GM19463 (cell line): Measurements from ENCODE around the gene LIFR.
"Not testable (repeated sequence)": the region's sequence is repeated elsewhere in the genome, so short reads cannot be mapped to it uniquely, and the experiment has no call there.

Experiments used
- ATAC-seq: cut with Tn5 transposase; IDR thresholded peaks from one replicate; pipeline ENCODE4 v1.9.1; 2021; ENCODE audit warnings: mild to moderate bottlenecking, moderate library complexity; ENCODE audit not compliant: unreplicated experiment

The LIFR gene

DNA sequence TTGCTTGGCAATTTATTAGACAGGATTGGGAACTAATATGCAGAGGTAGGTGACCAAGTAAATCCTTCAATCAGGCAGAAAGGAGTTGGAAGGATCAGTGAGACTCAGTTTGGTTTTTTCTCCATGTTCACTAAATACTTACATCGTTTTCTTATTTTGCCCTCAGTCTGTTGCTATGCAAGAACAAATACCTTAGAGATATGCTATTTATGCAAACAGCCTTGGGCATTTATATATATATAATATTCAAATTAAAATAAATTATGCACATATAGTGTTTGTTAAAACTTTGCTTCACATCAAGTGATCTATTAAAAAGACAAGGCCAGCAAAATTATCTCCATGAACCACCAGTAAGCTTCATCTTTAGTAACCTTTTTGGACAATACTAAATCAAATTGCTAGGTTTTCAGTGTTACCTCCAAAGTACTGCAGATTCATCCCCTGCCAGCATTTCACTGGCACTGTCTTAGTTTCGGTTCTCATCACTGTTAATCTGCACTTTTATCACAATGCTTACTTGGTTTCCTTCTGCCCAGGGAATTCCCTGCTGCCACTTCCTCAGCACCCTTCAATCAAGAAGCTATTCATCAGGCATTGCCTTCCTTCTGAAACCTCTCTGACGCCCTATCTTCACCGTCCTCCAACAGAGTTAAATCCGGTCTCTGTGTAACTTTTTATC, 26.0 kb upstream of the LIFR start:
- no peak for ATAC-seq

DNA sequence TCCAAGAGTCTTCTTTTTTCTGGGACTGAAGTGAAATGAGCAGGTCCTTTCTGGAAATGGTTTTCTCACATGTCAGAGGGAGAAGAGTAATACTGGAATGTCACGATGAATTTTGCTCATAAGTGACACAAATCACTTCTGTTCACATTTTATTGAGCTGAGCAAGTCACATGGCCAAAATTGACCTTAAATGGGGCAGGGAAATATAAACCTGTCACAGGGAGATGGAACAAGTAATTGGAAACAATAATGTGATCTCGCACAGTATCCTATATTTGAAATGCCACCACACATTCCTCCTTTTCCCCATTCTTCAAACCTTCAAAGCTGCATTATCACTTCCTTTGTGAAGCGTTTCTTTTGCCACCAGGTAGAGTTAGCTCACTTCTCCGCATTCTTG, 25.2 kb upstream of the LIFR start:
- no peak for ATAC-seq

DNA sequence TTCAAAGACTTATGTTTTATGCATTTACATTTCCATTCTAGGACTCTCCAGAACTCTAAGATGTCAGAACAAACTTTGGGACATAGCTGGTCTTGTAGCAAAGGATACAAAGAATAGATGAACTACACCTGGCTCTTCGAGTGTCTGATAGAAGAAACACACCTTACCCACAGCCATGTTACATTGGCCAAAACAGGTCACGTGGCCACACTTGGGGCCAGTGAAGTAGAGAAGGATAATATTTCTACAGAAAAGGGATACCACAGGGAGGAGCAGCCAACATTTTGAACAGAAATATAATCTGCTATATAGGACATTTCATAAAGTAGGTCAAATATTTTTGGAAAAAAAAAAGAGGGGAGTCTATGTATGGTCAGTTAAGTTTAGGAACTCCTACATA, 22.7 kb upstream of the LIFR start:
- no peak for ATAC-seq

DNA sequence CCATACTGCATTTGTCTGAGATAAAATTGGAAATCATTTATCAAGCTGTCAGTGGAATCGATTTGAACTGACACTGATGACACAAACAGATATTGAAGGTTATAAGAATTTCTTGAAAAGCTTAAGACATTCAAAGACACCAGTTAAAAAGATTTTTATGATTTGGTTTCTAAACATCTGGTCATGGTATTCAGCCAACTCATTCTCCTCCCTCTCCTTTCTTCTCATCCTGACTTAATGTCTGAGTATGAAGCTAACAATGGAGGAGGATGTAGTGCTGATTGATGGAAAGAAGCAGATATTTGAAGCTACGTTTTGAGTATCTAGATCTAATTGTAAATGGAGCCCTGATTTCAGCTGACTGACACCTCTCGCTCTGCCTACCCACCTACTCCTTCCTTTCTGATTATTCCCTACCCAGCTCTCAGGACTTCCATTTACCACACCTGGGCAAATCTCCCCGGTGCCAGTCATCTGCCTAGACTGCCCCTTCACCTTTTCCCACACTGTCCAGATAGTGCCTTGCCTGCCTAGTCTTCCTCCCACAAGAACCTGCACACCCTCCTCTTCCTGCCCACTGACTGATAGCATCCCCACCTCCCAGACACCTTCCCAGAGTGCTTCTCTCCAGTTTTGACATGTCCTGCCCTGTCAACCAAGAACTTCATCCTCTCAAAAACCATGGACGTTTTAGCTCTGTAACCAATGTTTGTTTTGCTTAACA, 20.7 kb upstream of the LIFR start:
- no peak for ATAC-seq

DNA sequence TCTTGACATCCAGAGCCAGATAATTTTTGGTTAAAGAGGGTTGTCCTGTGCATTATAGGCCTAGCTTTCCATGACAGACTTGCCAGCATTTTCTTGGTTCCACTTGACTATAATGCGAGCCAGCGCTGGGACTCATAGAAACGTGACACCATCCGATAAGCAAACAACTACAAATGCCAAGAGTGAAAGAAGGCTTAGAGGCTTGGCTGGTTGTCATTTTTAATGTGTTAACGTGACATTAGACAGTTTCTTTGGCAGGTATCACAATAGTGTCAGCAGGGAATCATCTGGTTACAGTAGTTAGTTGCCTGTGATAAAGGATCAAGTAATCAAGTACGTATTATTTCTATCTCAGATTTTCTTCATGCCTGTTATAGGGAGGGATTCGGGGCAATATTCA, 20.0 kb upstream of the LIFR start:
- ATAC-seq: no peak

DNA sequence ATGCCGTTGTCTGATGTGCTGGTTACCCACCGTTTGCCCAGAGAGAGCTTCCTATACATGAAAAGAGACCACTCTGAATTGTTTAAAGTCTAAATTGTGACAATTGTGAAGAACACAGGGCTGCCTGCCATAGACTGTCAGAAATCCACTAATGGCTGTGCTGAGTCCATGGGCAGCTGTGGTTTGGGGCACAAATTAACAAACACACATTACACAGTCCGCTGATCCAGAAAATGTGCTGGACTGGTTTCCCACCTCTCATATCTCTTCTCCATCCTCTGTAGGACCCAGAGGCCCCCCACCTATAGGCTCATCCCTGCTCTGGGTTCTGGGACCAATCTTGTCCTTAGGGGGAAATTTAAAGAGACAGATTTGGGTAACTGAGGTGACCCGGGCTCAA, 19.0 kb upstream of the LIFR start:
- ATAC-seq: no peak

DNA sequence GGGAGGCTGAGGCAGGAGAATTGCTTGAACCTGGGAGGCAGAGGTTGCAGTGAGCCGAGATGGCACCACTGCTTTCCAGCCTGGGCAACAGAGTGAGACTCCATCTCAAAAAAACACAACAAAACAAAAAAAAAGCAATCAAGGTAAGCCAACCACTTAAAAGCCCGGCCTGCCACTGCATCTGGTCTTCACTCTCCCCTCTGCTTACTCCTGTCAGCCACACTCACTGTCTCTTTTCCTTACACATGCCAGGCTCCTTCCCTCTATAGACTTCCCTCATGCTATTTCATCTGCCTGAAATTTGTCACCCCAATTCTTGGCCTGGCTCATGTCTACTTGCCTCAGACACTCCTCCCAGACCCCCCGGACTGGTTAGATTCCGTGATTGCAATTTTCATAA, 17.6 kb upstream of the LIFR start:
- ATAC-seq: no peak

DNA sequence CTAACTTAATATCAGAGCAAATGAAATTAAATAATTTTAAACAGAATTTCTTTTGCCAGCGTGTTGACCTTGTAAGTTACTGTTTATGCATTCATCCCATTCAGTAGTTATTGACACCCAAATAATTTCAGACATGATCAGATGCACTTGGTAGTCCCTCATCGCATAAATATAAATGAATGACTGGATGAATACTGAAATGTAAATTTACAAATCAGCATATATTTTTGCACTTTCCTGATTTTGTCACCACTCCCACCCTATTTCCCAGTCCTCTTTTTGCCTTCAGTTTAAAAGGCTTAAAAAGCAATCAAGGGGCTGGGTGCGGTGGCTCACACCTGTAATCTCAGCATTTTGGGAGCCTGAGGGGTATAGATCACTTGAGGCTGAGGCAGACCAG, 17.1 kb upstream of the LIFR start:
- ATAC-seq: no peak

DNA sequence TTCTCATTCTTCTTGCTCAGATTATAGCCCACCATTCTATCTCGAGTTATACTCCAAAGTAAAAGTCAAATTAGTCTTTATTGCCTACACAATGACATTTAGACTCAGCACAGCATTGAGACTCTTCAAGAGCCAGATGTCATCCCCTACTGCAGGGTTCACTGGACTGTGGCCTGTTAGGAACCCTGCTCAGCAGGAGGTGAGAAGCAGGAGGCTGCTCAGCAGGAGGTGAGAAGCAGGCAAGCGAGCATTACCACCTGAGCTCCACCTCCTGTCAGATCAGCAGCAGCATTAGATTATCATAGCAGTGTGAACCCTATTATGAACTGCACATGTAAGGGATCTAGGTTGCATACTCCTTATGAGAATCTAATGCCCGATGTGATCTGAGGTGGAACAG, 12.7 kb upstream of the LIFR start:
- no peak for ATAC-seq

DNA sequence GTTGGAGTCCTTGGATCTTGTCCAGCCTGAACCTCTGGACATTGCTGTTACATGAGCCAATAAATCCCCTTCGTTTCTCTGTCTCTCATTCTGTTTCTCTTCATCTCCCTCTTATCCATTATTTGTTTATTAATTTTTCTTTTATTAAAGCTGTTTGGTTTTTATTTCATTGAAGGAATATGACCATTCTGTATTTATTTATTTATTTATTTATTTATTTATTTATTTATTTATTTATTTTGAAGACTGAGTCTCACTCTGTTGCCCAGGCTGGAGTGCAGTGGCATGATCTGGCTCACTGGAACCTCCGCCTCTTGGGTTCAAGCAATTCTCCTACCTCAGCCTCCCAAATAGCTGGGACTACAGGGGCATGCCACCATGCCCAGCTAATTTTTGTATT, 10.9 kb upstream of the LIFR start:
- not testable (repeated sequence) for ATAC-seq

DNA sequence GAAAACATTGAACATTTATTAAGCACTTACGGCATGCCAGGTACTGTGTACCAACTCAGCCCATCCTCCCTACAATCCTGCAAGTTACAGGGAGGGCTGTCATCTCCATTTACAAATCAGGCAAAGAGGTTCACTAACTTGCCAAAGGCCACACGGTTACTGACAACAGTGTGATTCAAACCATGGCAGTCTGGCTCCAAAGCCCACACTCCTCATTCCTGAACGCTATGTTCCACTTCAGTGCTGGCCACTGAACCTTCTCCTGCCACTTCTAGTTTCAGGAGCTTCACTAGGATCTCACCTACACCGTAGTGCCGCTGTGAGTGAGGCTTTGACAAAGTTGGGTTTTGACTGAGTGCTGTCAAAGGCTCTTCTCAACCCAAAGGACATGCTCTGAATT, 7.2 kb upstream of the LIFR start:
- no peak for ATAC-seq

DNA sequence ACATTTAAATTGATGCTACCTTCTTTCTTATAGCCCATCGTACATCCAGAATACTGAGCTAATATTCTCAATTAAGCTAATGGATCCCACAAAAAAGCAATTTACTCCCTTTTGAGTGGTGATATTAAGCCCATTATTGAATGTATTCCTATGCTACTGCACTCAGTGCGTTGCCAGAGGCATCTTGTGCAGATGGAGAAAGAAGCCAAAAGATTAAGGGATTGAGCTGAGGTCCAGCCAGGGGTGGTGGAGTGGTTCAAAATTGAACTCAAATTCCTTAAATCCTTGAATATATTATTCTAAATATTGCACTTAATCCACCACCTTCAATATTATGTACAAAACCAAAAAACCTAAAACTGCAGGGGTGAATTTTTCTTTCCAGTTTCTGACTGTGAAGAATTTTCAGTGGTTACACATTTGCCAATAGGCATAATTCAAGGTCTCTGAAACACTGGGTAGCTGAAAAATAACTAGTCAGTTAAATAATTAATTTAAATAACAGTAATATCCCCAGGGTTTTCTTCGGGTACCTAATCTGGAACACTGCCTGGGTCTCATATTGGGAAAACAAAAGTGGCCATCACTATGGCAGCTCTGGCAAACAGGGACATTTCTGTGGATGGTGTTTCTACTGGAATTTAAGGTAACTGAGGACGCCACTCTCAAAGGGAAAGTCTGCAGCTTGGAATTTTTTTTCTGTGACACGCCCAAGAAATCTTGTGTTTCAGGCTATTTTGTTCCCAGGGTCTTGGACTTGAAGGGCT, 6.2 kb upstream of the LIFR start:
- no peak for ATAC-seq

DNA sequence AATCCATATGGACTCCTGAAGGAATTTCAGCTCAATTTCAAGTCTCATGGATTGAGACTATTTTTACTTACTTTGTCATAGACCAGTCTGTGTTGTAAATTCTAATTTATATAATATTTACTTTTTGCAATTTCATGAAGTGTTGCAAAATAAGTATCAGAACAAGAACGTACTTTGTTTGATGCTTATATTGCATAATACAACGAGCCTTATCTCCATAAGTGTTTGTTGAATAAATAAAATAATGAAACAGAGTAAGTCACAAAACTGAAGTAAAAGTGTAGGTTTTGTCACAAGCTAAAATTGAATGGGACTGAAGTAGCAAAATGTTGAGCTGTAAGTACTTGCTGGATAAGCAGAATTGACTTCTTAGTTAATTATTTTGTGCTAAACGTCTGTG, 3.0 kb upstream of the LIFR start:
- ATAC-seq: no peak

DNA sequence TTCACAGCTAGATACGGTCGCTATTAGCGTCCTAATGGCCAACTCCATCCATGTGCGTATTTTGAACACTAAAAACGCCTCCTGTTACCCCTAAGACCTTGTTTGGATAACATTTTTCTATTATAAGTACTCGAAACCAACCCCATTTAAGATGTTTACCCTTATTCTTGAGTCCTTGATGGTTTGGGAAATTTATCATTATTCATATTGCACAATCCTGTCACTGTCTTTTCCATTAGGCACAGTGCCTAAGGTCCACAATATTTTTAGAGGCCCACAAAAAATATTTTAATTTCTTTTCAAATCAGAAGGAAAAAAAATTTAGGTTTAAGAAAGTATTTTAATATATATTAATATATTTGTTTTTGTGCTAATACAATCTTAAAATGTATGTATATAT, 1.3 kb upstream of the LIFR start:
- ATAC-seq: no peak

DNA sequence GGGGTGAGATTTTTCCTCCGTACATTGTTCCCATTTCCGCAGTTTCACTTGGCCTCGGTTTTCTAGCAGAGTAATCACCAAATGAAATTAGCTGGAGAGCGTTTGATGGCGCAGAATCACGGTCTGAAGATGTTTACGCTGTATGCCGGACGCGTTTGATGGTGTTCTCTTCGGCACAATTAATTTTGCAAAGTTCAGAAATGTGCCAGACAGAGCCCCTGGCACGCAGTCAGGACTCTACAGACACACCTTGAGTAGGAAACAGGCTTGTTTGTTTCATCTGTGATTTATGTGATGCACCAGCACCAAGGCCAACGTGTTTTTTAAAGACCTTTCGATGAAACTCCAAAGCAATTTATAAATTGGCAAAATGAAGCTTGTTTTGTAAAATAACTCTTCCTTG, 863 bp upstream of the LIFR start:
- no peak for ATAC-seq

DNA sequence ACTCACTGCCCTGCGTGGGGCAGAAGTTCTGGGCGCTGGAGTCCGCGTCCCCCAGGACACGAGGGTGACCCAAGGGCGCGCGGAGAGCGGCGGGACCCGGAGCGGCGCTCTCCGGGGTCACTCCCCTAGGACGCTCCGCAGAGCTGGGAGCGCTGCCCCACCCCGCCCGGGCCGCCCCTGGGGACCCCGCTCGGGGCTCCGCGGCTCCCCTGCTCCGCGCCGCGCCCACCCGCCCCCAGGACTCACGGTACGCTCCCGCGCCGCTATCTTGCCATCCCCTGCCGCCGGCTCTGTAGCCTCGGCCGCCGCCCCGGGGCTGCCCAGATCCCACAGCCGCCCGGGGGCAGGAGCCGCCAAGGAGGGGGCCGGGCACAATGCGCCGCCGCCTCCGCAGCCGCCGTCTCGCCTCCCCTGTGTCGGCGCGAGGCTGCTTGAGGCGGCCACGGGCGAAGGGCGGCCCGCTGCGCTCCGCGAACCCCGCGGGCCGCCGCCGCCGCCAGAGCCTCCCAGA, 303 bp downstream of the LIFR start:
- peak; percentile 49 for ATAC-seq

DNA sequence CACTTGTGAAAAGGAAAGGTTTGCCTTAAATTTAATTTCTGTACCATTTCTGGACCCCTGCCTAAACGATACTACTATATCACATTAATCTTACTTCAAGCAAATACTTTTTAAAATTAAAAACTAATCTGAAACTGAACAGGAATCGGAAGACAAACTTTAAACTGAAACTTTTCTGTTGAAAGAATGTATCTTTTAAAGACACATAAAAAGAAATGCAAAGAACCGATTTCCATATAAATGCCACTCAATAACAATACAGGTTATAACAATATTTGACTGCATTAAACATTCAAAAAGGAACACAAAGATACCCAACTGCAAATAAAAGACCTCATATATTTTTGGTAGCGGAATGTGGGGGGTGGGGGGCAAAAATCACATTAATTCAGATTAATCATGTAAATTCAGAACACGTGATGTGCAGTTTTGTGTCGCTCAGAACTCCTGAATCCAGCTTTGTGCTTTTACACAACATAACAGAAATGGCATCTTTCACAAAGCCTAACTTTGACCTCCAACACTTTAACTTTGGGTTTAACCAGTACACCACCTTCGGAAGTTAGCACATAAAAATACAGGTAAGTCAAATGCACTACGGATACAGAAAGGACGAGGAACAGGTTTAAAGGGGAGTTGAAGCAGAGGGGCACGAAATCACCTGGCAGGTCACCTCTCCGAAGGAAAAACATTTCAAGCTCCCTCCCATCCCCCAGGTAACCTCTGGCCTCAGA, 925 bp downstream of the LIFR start:
- ATAC-seq: no peak

DNA sequence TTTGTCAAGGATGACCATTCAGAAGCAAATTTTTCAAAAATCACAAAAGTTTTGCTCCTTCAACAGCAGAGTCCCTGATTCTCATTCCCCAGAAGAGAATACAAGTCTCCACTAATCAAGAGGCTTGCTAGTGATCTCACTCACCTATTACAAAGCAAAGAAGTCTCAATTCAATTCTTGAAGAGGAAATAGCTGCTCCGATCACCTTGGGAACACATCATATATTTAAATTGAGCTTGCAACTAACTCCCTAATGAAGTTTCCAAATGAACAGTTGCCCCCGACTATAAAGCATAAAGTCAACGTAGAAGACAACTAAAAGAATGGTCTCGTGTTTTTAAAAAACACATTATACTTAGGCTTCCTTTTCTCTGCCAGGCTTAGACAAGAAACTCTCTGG, 1.6 kb downstream of the LIFR start:
- no peak for ATAC-seq

DNA sequence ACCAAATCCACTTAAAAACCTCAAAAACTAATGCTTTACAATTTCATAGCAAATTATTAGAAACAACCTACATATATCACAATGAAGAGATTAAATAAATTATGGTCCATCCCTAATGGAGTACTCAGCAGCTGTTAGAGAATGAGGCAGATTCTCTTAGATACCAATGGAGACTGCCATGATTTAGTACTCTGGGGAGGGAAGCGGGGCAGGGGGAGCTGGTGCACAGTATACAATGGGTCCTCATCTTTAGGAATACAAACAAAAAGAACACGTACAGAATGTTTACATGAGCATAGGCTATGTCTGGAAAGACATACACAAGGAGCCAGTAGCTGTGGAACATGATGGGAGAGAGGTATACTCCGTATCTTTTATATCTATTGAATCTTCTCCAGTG, 2.0 kb downstream of the LIFR start:
- ATAC-seq: no peak

DNA sequence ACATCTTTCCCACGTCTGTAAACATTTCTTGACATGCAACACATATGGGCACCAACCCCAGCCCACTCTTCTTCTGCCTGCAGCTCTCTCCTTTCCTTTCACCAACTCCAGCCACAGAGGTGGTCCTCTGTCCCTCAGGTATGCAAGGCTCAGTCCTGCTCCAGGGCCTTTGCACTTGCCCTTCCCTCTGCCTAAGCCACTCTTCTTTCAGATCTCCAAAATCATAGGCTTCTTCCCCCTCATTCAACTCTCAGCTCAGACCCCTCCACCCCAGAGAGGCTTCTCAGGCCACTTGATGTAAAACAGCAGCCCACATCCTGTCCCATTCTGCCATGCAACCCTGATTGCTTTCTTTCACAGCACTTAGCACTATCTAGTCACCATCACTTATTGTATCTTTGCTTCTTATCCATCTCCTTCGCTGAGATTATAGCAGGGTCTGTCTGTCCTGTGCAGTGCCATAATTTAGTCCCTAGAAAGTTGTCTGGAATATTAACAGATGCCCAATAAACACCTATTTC, 3.4 kb downstream of the LIFR start:
- ATAC-seq: no peak
